Omental fat pad (tissue), 4 donors: ENCODE results near the gene GPHN. TPM values are rescaled to one million over a fixed set of nuclear protein-coding genes. Genes with fewer than 3 reads are reported as not detected.

Experiments used
- ATAC-seq: fragments of 150-250 bp; one replicate; pipeline ENCODE4 v1.9.1; 2016; ENCODE audit warnings: mild to moderate bottlenecking, moderate library complexity; ENCODE audit not compliant: low FRiP score
- DNase-seq: peaks from one replicate; pipeline ENCODE4 v3.0.0-alpha.2; 2019; ENCODE audit warnings: low spot score
- CTCF ChIP-seq, 3 donors: fragments of 450-650 bp; IDR thresholded peaks; one replicate each; pipeline ENCODE4 v1.5.1; 2016 to 2017; ENCODE audit warnings: antibody characterized with exemption in 3 of 3, mild to moderate bottlenecking in 3 of 3, moderate library complexity in 2 of 3
- total RNA-seq, 4 donors: library from RNA; depleted of rRNA; stranded (reverse); fragments of >200 nt; gene quantifications; one replicate each; pipeline ENCODE4 v1.1.0, GENCODE V29; 2016

The GPHN gene
- total RNA-seq, 4 donors from 2014 or later = 8.0 to 27.6 (median 18.7) TPM

GRCh38 chr14:67127174-67127573 lies 619.2 kb downstream of the GPHN start:
- DNase-seq = no peak
- no peak for ATAC-seq
- no peak for TF ChIP-seq CTCF (IDR thresholded peaks at IDR 0.05)

GRCh38 chr14:67129768-67130167 lies 621.8 kb downstream of the GPHN start:
- TF ChIP-seq CTCF (IDR thresholded peaks at IDR 0.05) = no peak
- ATAC-seq (no peak), DNase-seq (no peak)

GRCh38 chr14:67131691-67132090 lies 623.7 kb downstream of the GPHN start:
- ATAC-seq (no peak), DNase-seq (no peak)
- no peak for TF ChIP-seq CTCF (IDR thresholded peaks at IDR 0.05)

- no peak for ATAC-seq
- TF ChIP-seq CTCF (IDR thresholded peaks at IDR 0.05) = no peak
- DNase-seq = no peak
Measured at GRCh38 chr14:67133144-67133543, 625.2 kb downstream of the GPHN start.

GRCh38 chr14:67133595-67134441 lies 625.9 kb downstream of the GPHN start:
- TF ChIP-seq CTCF (IDR thresholded peaks at IDR 0.05) = no peak
- ATAC-seq = no peak
- DNase-seq = no peak

- no peak for TF ChIP-seq CTCF (IDR thresholded peaks at IDR 0.05)
- ATAC-seq (no peak), DNase-seq (no peak)
Measured at GRCh38 chr14:67137744-67138371, 629.9 kb downstream of the GPHN start.

- no peak for DNase-seq
- no peak for TF ChIP-seq CTCF (IDR thresholded peaks at IDR 0.05)
- no peak for ATAC-seq
Measured at GRCh38 chr14:67140556-67140955, 632.6 kb downstream of the GPHN start.
